ENCODE data around the gene GORASP2.

Gene GORASP2

DNA sequence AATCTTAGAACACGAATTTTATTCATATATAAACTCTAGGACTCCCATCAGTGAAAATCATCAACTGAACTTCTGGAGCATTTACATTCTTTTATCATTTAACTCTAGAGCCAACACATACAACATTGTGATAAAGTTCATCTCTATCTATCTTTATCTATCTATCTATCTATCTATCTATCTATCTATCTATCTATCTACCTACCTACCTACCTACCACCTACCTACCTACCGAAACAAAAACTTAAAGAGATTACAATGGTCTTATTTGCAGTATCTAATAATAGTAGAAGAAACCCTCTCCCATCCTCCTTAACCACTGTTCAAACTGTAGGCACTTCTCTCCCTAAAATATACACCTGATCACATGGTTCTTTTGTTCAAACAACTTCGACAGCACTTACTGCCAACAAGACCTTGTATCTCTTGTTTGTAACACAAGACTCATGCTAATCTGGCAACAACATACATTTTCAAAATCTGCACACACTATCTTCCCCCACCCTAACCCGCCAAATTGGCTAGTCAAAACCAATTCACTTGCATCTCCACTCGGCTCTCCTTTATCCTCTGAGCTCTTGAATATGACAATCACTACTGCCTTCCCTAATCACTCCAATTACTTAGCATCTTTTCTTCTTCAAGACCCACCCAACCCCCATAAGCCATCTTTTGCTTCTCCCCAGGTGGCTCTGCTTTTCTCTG is 69.0 kb downstream of the GORASP2 start:
- TF ChIP-seq, protein P1, sequence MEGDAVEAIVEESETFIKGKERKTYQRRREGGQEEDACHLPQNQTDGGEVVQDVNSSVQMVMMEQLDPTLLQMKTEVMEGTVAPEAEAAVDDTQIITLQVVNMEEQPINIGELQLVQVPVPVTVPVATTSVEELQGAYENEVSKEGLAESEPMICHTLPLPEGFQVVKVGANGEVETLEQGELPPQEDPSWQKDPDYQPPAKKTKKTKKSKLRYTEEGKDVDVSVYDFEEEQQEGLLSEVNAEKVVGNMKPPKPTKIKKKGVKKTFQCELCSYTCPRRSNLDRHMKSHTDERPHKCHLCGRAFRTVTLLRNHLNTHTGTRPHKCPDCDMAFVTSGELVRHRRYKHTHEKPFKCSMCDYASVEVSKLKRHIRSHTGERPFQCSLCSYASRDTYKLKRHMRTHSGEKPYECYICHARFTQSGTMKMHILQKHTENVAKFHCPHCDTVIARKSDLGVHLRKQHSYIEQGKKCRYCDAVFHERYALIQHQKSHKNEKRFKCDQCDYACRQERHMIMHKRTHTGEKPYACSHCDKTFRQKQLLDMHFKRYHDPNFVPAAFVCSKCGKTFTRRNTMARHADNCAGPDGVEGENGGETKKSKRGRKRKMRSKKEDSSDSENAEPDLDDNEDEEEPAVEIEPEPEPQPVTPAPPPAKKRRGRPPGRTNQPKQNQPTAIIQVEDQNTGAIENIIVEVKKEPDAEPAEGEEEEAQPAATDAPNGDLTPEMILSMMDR (IDR thresholded peaks at IDR 0.05): no peak

DNA sequence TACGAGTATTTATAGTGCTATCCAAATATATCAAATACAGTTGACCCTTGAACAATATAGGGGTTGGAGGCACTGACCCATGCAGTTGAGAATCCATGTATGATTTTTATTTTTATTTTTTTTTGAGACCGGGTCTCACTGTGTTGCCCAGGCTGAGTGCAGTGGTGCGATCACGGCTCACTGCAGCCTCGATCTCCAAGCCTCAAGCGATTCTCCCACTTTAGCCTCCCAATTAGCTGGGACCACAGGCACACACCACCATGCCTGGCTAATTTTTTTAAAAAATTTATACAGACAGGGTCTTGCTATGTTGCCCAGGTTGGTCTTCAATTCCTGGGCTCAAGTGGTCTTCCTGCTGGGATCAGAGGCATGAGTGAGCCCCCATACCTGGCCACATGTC is 70.6 kb downstream of the GORASP2 start:
- TF ChIP-seq, protein P1 (IDR thresholded peaks at IDR 0.05): no peak

DNA sequence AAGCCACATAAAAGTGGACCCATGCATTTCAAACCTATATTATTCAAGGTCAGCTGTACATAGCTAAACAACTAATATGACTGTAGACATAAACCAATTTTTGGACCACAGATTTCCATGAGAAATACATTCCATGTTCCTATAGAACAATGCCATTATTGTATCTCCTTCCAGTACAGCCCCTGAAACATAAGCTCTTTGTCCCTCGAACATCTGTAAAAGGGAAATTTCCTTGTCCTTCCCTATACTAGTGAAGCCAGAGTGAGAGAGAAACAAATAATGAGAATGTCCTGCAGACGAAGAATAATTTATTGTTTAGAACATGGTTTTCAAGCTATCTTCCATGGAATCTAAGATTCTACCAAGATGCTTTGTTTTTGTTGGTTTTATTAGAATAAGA is 75.3 kb downstream of the GORASP2 start:
- TF ChIP-seq, protein P1 (IDR thresholded peaks at IDR 0.05): no peak

DNA sequence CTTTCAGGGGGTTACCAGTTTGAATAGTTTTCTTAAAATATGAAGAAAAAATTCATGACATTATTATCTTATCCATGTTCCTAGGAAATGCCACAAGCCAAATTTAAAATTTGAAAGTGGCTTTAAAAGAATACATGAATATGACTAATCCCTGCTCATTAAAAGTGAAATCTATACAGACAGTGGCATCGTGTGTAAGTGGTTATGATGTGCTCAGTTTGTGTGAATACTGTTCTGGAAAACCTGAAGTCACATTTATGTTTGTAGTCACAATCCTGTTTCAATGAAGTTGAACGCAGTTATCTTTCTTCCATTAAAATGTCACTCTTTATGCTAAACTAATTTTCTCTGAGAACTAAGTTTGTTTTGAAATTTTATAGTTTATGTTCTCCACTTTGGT is 75.8 kb downstream of the GORASP2 start:
- TF ChIP-seq, protein P1 (IDR thresholded peaks at IDR 0.05): no peak

DNA sequence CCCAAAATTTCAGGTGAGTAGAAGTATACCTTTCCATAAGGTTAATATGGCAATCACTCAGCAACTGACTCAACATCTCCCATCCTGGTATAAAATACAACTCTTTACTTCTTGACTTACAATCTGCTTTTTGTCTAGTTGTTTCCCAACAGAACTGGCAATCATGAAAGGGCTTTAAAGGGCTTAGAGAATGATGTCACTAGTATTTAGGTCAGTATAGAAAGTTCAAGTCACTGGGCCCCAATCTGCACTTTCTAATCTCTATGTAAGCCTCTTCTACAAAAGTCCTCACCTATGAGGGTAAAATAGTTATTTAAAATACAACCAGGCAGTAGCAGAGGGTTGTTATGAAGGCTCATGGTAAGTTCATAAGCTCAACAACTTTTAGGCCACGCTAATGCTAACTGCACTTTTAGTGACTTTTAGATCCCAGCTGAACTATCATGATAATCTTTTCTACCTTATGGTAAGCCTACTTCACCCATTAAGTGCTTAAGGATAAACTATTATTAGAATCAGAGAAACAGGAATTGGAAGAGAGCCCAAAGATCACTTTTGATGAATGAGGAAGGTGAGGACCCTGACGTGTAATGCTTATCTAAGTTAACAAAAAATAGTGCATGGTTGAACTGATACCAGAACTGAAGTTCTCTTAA is 79.6 kb downstream of the GORASP2 start:
- TF ChIP-seq, protein P1 (IDR thresholded peaks at IDR 0.05): no peak

DNA sequence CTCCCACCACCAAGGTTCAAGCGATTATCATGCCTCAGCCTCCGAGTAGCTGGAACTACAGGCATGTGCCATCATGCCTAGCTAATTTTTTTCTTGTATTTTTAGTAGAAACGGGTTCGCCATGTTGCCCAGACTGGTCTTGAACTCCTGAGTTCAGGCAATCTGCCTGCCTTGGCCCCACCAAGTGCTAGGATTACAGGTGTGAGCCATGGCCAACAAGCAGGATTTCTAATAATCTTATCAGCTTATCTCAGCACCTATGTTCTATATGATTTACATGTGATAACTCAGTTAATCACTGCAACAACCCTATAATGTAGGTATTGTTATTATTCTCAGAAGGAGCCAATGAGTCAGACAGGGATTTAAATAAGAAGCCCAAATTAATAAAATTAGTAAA is 80.3 kb downstream of the GORASP2 start:
- TF ChIP-seq, protein P1 (IDR thresholded peaks at IDR 0.05): no peak

DNA sequence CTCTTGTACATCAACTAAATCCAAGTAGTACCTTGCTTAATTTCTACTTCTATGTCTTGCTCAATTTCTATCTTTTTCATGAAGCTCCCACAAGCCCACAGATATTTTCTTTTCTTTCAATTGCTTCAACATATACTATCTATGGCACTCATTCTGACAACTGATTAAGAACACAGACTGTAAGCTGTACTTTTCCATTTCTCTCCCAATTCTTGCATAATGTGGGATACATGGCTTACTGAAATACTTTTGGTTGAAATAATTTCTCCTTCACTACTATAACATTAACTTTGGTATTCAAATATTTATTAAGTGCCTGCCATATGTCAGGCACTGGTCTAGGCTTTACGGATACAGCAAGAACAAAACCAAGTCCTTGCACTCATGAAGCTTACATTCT is 84.8 kb downstream of the GORASP2 start:
- TF ChIP-seq, protein P1 (IDR thresholded peaks at IDR 0.05): no peak
